GM12875 (cell line): ENCODE results near the gene ENPP3.

Source experiments
- H3K4me3 ChIP-seq: one replicate; pipeline ENCODE4 v1.5.1; 2011; ENCODE audit warnings: low read depth, low read length, control low read depth
- TF ChIP-seq, protein P1 (sequence below): IDR thresholded peaks from 2 replicates; pipeline ENCODE4 v1.5.1; 2011; ENCODE audit warnings: low read depth, mild to moderate bottlenecking, control low read depth, inconsistent platforms, low read length, moderate library complexity, borderline replicate concordance; ENCODE audit not compliant: insufficient read depth

ENPP3 gene

GRCh38 chr6:131721161-131721560 is 84.1 kb downstream of the ENPP3 start:
- H3K4me3 ChIP-seq, result no peak overlapping the region
- TF ChIP-seq, protein P1, sequence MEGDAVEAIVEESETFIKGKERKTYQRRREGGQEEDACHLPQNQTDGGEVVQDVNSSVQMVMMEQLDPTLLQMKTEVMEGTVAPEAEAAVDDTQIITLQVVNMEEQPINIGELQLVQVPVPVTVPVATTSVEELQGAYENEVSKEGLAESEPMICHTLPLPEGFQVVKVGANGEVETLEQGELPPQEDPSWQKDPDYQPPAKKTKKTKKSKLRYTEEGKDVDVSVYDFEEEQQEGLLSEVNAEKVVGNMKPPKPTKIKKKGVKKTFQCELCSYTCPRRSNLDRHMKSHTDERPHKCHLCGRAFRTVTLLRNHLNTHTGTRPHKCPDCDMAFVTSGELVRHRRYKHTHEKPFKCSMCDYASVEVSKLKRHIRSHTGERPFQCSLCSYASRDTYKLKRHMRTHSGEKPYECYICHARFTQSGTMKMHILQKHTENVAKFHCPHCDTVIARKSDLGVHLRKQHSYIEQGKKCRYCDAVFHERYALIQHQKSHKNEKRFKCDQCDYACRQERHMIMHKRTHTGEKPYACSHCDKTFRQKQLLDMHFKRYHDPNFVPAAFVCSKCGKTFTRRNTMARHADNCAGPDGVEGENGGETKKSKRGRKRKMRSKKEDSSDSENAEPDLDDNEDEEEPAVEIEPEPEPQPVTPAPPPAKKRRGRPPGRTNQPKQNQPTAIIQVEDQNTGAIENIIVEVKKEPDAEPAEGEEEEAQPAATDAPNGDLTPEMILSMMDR, result no peak

GRCh38 chr6:131724114-131724513 is 87.0 kb downstream of the ENPP3 start:
- TF ChIP-seq, protein P1, result no peak
- H3K4me3 ChIP-seq, result no peak overlapping the region

- no peak overlapping the region for H3K4me3 ChIP-seq
- TF ChIP-seq, protein P1, result no peak
These were observed 90.4 kb downstream of the ENPP3 start for GRCh38 chr6:131727467-131727866.

DNA sequence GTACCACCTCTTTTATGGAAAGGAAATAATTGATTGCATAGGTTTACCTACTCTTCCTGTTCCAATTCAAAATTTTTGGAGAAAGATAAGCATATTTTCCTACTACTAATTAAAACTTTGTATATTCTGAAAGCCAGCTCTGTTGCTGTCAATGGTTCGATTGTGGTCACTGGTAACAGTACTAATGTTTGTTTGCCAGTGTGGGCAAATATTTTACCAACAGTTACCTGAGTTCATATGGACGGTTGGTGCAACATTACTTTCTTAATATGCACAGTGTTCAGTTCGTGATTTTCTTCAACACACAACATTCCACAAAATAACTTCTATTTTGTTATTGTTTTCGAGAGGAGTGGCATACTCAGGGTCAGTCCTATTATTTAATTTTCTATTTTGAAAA is 90.8 kb downstream of the ENPP3 start:
- TF ChIP-seq, protein P1, result no peak
- no peak overlapping the region for H3K4me3 ChIP-seq

- no peak overlapping the region for H3K4me3 ChIP-seq
- TF ChIP-seq, protein P1, result no peak
These were observed 91.3 kb downstream of the ENPP3 start for GRCh38 chr6:131728296-131728939.

DNA sequence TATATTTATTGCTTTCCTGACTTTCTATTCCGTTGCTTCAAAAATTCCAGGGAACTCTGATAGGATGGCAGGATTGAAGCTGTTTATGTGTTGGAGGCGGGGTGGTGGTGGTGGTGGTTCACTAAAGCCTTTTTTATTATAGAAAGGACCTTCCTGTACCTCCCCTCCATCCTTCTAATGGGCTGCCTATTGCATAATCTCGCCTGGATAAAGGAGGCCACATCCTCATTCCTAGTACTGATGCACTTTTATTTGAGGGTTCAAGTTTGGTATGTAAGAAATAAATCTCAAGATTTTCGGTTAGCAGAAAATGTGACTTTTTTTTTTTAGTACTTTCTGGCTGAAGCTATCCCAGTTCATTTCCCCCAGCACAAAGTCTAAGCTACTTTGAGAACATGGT is 92.4 kb downstream of the ENPP3 start:
- TF ChIP-seq, protein P1, result no peak

DNA sequence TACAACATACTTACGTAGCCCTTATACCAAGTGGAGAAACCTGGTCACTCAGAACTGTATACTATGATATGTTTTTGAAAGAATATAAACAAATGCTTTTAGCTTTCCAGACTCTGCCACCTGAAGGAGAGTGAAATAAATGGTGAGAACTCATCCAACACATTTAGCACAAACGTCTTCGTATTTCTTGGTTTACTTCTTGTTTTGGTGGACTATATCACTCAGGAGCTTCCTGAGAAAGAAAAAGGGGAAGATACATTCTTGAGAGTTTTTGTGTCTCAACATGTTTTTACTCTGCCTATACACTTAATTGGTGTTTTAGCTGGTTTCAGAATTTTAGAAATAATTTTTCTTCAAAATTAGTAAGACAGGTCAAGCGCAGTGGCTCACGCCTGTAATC is 93.2 kb downstream of the ENPP3 start:
- no peak overlapping the region for H3K4me3 ChIP-seq
- TF ChIP-seq, protein P1, result no peak

More for the DNA sequence above, 92.4 kb downstream of the ENPP3 start:
- H3K4me3 ChIP-seq, result no peak overlapping the region
